Left forelimb (tissue), 1 donor: ENCODE data around the gene COL27A1.

Experiments used
- DNase-seq: peaks from one replicate; pipeline ENCODE4 v3.0.0-alpha.2; 2018; ENCODE audit warnings: low spot score

COL27A1 gene

DNA sequence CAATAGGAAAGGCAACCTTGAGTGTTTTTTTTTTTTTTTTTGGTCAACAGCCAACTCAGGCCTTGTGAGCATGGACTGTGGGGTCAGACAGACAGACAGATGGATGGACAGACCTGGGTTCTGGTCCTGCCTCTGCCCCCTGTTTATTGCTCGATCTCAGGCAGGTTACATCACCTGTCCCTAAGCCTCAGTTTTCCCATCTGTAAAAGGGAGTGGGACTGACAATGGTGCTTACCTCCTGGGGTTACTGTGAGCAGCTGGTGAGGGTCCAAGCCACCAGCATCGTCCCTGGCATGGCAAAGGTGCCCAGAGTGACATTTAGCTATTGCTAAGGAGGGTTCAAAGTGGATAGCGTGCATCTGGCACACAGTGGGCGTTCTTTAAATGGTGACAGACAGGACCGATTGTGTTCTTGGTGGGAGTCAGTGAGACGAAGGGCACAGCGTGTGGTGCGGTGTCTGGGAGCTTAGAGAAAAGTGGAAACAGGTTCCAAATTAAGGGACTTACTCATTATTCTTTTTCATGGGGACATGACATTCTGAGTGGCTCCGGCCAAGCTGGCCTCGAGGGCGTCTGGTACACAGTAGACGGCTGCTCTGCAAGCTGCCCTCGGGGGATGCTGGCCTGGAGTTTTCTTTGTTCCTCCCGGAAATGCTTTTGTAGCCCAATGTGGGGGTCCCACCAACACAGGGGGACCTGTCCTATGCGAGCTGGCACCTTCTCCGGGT is 72.1 kb downstream of the COL27A1 start:
- no peak for DNase-seq

DNA sequence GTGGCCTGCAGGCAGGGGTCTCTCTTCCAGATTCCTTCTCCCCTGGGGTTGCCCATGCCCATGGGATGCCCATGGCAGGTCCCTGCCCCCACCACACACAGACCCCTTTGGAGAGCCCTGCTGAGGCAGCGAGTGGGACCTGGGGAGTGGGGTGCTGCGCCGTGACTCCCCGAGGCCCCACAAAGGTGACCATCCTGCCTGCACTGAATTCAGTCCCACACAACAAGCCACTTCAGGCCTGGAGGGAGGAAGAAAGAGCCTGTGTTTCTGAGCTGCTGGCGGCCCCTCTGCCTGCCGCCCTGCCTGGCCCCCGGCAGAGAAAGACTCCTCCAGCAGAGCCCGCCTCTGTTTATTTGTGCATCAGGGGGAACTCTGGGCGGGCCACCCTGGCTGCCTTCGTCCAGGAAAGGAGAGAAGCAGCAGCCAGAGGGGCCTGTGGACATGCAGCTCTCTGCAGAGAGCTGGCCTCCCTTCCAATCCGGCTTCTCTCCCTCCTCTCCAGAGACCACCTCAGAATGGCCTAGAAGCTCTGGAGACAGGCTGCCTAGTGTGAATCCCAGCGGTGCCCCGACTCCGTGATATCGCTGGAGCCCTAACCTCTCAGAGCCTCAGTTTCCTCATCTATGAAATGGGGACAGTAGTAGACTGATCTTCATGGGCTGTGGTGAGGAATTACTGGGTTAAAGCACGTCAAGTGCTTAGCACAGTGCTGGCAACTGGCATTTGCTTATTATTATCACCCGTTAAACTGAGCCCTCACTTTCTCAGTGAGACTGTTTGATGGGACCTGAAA is 72.9 kb downstream of the COL27A1 start:
- DNase-seq: no peak

DNA sequence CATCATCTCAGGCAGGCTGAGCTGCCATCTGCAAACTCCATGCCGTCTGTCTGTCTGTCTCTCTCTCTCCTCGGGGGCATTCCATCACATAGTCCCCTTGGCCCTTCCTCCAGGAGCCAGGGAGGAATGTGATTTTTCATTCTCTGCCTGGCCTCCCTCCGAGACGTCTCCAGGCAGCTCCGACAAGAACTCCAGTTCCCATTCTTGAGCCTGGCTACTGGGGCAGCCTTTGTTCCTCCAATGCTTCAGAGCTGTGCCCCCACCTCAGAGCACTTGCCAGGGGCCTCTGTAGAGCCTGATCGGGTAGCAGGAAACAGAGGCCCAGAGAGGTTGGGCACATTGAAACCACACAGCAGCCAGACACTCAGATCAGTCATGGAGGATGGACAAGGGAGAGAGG is 74.0 kb downstream of the COL27A1 start:
- no peak for DNase-seq

DNA sequence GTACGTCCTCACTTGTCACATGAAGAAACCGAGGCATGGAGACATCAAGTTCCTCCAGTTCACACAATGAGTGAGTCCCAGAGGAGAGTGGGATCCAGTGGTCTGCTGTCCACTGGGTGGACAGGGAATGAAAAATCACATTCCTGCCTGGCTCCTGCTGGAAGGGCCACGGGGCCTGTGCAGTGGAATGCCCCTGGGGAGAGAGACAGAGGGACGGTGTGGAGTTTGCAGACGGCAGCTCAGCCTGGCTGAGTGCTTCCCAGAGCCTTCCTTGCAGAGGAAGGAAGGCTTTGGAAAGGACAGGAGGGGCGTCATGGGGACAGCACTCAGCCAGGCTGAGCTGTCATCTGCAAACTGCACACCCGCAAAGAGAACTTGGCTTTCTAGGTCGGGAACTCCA is 74.7 kb downstream of the COL27A1 start:
- no peak for DNase-seq

DNA sequence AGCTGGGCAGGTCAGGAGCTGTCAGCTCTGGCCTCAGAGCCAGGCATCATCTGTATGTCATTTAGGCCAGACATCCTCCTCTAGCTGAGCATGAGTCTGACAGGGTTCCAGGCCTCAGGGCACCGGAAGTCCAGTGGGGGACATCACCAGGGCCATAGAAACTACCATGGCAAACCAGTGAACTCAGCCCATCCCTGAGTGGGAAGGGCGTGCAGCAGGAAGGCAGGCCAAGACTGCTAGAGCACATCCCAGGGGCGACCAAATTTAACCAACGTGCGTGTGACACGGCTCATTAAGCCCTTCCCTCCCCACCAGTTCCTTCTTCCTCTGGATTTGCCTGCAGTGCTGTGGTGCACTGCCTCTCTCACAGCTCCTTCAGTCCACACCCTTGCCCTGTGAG is 75.9 kb downstream of the COL27A1 start:
- DNase-seq: no peak

DNA sequence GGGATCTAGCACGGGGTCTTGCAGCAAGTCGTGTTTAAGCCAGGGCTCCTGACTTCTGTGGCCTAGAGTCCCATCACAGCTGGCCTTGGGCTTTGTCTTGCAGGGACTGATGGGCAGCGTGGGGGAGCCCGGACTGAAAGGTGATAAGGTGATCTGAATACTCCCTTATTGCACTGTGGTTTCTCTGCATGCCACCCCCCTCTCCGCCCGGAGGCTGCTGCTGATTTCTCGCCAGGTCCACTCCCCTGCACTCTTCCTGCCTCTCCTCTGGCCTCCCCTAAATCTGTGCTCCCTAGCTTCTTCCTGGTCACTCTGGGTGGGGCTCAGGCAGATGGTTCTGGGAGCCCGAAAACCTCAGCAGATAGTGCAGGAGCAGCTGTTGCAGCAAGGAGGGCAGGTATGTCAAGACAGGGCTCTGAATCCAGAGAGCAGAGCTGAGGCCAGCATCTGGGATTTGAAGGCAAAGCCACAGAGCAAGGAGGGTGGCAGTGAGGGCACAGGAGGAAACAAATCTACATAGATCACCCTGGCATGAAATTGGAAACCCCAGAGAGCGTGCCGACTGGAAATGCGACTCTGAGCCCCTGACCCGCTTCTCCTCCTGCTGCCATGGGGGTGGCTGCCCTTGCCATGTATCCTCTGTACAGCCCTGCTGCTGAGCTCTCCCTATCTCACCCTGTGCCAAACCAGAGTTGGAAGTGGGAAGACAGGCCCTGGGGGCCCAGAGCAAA is 76.5 kb downstream of the COL27A1 start:
- no peak for DNase-seq

DNA sequence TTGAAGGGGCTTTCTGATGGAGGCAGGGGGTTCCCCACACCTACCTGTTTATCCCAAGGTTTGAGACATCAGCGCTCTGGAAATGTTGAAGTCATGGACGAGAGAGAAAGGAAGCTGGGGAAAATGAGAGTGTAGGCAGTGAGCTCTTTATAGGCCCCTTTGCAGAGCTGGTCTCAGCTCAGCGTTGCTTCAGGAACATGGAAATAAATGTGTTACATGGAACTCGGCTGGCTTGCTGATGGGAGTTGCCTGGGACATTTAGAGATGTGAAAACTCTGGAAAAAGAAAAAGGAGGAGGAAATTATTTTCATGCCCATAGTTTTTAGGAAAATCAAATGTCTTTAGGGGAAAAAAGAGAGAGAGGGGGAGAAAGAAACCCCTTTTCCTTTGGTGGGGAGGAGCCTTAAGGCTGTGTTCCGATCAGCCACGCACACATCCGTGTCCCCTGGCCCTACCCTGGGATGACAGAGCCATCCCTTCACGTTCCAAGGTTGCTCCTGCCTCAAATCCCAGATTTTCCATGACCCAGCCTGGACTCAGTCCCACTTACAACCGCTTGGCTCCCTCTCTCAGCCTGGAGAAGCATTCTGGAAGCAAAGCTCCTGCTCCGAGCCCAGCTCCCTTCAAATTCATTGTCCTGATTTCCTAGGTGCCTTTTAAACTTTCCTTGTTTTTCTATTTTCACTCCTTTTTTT is 78.3 kb downstream of the COL27A1 start:
- peak; percentile 90 for DNase-seq

DNA sequence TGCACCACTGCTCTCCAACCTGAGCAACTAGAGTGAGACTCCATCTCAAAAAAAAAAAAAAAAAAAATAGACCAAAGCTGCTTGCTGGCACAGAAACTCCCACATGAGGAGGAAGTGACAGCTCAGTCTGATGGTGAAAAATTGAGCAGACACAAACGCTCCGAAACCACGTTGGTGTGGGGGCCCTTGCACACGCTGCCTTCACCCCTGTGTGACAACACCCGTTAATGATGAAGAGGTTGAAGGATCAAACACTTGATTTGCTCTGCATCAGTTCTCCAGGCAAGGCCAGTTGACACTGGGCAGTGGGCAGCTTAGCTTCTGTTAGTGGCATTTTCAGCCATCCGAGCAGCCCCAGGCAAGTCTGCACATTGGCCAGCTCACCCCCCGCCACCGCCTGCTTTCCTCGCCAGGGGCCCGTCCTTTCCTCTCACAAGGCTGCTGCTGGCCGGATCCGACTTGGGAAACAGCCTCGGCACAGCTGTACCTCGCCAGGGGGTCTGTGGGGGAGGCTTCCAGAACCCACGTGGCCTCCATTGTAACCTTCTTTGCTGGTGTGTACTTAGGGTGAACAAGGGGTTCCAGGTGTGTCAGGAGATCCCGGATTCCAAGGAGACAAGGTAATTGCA is 79.8 kb downstream of the COL27A1 start:
- DNase-seq: no peak

DNA sequence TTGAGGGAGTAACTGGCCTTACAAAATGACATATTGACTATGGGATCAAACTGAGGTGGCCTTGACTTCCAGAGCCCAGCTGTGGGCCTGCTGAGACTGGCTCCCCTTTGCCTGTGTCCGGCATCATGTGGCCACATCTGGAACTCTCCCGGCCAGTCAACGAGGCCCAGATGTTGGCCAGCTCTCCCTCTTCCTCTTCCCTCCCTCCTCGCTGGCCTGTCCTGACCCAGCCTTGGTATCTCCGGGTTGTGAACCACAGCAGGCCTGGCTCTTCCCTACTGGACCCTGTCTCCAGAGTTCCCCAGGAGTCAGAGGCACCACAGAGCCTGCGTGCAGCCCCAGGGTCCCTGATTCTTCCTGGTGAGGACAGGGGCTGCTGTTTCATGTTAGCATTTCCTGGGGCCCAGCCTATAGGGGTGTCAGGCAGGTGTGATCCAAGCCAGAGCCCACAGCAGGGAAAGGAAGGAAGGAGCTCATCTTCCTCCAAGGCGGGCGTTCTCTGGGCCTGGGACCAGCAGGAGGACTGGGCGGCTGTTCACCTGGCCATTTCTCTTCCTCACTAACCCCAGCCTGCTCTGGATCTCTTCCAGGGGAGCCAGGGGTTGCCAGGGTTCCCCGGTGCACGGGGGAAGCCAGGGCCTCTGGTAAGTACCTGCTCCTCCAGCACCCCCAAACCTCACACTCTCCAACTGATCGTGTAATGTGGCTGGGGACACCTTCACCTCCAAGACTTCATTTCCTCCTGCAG is 81.2 kb downstream of the COL27A1 start:
- DNase-seq: no peak

DNA sequence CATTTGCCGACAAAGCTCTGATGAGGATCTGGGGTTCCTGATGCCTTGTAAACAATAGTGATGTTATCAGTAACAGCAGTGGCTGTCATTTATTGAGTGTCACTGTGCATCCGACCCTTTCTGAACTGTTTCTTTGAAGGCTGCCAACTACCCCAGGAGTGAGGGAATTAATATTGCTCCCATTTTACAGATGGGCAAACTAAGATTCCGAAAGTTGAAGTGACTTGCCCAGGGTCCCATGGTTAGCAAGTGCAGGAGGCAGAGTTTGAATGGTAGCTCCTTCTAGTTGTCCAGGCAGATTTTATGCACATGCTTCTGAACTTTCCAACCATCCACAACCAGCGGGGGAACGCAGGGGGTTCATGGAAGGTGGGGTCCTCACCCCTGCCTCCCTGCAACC is 81.9 kb downstream of the COL27A1 start:
- DNase-seq: no peak

DNA sequence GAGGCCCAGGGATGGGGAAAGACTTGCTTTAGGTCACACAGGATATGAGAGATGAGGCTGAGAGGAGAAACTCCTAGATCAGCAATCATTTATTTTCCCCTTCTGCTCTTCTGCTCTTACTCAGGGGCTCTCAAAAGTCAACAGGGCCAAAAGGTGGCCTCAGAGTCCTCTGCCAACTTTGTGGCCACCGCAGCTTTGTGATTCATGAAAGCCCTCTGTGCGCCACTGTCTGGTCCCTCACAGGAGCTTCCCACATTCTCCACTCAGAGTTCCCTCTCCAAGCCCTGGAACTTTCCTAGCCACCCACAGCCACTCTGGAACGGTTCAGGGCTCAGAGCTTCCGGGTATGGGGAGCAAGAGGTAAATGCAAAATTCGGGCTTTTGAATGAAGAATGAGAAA is 82.4 kb downstream of the COL27A1 start:
- no peak for DNase-seq

DNA sequence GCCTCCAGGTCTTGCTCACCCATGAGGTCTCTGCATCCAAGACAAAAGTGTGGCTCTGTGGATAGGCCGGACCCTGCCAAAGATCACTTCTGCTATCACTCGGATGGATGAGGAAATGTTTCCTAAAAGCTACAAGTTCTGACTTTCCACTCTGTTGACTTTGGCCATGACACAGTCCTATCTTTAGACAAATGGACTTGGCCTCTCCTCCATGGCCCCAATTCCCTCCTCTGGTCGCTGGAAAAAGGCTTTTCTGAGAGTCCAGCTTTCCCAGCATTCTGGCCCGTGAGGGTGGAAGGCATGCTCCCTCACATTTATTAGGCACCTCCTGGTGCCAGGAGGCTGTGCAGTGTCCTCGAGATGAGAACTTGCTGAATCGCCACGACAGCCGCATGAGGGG is 83.1 kb downstream of the COL27A1 start:
- no peak for DNase-seq

DNA sequence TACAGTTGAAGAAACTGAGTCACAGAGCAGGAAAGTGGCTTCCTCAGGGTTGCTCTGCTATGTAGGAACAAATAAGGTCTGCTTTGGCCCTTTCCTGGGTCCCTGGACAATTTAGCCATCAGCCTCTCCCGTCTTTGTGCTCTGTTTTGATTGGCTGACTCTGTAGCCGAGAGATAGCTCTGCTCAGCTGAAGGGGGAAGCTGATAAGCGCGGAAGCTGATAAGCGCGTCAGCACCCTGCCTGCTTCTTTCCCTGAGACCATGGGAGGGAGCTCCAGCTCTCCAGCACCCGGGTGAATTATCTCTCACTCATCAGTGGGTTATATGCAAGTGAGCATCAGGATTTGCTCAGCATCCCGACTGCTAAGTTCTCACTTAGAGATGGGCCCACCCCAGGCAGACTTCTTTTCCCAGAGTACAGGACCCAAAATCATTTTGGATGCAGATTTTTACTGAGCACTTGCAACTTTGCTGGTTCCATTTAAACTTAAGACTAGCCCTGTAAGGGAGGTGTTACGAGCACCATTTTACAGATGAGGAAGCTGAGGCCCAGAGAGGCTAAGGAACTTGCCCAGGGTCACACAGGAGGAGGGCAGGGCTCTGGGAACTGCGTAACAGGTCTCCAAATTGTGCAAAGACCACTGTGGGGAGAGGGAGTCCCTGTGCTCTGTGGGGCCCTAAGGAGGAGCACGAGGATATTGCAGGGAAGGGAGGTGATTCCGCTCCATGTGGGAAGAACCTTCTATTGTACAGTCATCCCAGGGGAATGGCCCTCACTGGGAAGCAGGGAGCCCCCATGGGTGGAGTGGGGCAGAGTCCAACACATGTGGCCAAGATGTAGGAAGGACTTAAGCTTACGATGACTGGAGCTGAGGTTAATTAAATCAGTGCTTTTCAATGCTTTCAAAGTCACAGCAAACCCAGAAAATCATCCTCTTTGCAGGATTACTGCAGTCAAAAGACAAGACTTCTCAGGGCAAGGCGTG is 83.8 kb downstream of the COL27A1 start:
- no peak for DNase-seq

DNA sequence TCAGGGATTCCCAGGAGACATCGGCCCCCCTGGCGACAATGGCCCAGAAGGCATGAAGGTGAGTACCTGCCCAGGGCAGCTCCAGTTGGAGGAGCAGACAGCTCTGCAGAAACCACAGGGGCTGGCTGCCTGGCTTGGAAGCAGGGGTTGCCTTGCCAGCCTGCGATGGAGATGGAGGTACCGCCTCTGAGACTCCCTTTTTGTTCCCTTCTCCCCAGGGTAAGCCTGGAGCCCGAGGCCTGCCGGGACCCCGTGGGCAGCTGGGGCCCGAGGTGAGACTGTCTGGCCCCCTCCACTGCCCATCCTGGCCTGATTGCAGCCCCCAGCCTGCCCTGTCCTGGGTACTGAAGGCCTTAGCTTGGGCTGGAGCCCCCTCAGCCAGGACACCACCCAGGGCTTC is 84.9 kb downstream of the COL27A1 start:
- no peak for DNase-seq

DNA sequence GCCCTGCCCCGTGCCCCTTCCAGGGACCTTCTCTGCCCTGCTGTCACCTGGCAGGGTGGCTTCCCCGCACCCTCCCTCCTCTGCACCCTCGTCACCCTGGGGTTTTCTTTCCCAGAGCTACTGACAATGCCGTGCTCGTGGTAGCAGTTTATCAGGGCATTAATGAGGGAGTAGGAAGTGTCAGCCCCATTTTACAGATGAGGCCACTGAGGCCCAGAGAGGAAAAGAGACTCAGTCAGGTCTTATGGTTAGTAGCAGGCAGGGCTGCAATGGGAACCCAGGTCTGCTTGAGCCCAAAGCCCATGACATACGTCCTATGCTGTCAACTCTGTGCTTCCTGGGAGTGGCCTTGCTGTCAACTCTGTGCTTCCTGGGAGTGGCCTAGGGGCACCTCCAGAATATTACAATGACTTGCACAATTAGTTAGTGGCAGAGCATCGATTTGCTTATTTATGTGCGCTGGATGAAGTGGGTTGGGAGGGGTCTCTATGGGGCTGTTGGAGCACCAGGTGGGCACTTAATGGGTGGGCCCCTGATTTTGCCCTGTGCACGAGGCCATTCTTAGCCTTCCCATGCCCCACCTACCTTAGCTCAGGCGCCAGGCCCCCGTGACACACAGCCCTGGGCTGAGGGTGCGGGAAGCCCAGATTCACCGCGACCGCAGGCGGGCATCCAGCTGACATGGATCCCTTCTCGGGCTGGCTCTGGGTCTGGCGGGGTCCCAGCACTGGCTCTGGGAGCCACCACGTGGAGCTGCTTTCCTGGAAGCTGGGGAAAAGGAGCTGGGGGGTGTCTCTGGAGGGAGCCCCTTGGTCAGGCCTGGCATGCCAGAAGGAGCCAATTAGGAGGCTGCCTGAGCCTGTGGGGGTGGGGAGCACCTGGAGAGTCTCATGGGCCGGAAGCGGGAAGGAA is 85.6 kb downstream of the COL27A1 start:
- no peak for DNase-seq

DNA sequence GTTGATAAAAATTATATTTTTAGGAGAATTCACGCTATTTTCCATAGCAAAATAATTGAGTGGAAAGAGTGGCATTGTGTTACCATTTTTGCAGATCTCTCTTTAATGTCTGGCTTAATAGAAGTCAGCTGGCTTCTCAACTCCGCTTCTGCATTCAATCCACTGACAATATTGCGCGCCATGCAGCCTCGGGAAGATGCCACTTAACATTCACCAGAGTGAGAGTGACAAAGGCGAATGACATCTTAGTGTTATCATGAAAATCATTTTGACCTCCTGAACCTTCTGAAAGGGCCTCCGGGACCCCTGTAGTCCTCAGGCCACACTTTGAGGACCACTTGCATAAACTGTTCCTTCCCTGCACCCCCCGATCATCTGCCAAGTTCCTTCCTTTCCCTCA is 87.5 kb downstream of the COL27A1 start:
- no peak for DNase-seq

DNA sequence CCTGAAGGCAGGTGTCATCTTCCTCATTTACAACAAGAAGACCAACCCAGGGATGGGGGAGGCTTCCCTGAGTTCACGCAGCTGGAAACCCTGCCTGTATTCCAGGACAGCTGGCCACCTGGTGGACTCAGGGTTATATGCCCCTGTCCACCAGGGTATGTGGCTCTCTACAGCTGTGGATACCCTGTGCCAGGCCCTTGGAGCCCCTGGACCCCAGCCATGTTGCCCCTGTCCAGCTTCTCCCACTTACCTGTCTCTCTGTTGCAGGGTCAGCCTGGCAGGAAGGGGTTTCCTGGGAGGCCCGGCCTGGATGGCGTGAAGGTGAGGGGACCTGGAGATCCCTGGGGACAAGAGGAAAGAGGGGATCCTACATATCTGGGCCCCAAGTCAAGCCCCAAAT is 87.9 kb downstream of the COL27A1 start:
- no peak for DNase-seq

DNA sequence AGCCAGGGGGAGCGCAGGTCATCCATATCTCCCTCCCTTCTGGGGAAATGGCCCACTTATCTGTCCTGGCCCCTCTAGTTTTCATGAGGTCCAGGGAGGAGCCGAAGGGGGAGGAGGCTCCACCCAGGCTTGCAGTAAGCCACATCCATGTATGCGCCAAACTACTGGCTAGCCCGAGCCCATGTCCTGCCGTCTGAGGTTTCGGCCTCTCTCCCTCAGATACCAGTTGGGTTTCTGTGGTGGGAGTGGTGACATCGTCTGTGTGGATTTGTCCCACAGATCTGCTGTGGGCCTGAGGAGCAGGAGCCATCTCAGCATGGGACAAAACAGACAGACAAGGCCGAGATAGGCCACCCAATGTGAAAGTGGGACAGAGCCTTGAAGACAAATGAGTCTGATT is 89.2 kb downstream of the COL27A1 start:
- no peak for DNase-seq

DNA sequence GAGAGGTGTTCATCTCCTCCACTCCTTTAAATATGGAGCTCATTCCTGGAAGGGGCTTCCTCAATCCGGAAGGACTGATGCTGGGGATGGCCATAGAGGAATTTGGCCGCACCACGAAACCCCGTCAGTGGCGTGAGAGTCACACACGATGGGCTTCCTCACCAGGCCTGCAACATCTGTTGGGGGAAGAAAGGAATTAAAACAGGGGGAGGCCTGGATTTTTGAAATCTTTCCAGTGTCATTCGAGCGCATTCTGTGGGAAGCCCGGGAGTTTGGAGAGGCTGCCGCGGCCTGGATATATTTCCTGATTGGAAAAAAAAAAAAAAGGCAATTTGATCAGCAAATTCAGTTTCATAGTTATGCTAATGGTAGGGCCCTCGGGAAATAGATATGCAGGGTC is 91.2 kb downstream of the COL27A1 start:
- DNase-seq: no peak
